ENCODE results near the gene MINDY4.

Gene MINDY4

GRCh38 chr7:30771174-30771879, at the start of gene MINDY4:
TSS of gene MINDY4 (plus strand) at chr7:30771417. CDS start at chr7:30771494, 77 bp downstream.
- no peak for DNase-seq

DNA sequence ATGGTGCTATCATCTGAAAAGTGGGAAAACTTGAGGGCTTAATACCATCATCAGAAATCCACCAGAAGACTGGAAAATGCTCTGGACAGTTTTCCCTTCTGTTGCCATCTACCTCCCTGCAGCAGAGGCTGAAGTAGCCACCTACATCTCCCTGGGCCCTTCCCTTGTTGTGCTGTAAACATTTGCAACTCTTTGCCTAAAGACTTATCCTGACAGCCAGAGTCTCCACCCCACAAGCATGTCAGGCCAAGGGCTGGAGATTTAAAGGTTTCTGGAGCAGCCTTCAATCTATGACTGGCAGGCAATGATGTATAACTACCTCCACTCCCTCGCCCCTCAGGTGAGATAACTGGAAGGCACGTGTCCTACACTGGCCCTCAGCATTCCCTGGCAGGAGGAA, 49.0 kb upstream of the MINDY4 start:
- DNase-seq: no peak

GRCh38 chr7:30722671-30723070, 48.5 kb upstream of the MINDY4 start:
- no peak for DNase-seq

DNA sequence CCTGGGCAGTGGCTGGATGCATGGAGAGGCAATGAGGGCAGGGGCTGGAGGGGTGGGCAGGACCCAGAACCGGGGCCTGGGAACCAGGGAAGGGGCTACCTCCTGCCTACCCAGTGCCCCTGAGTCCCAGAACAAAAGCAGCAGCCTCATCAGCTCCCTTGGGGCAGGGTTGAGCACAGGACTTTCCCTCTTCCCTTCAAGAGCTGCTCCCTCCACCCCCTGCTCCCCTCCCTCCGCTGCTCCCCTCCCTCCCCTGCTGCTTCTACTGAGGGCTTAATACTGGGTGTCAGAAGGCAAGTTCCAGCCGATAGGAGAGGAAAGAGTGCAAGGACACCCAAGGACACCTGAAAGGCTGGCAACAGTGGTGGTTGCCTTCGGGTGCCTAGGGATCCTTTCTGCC, 47.4 kb upstream of the MINDY4 start:
- no peak for DNase-seq

GRCh38 chr7:30726296-30727006, 44.8 kb upstream of the MINDY4 start:
- DNase-seq: no peak

DNA sequence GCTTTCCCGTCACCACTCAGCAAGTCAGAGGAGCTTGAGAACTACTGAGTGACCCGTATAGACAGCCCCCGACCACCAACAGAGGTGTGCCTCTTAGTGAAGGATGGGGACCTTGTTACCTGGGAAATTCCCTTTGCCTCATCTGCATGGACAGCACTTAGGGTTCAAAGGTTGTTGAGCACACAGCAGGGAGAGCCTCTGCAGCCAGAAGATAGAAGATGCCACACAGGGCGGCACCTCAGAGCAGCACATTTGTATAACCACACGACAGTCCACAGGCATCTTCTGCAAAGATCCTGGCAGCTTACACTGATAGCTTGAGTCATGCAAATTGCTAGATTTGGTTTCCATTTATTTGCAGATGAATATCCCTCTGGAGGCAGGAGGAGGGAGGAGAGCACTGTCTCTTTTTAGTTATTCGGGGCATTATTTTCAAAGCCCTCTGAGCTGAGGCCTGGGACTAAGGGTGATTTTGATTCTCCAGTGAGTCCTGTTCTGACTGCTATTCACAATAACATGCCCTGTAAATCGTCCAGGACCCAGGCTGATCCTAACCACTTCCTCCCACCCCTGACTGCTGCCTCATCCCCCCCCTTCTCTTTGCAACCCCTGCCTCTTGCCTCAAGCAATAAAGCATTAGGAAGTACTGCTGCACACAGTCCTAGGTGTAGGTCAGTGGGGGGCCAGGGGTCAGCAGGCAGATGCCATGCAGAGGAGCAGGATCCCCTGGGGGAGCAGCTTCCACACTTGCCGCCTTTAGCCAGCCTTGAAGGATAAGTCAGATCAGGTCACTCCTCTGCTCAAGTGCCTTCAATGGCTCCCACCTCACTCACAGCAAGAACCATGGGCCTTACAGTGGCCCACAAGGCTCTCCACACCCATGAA, 43.9 kb upstream of the MINDY4 start:
- DNase-seq: no peak

GRCh38 chr7:30728591-30729100, 42.6 kb upstream of the MINDY4 start:
- no peak for DNase-seq

DNA sequence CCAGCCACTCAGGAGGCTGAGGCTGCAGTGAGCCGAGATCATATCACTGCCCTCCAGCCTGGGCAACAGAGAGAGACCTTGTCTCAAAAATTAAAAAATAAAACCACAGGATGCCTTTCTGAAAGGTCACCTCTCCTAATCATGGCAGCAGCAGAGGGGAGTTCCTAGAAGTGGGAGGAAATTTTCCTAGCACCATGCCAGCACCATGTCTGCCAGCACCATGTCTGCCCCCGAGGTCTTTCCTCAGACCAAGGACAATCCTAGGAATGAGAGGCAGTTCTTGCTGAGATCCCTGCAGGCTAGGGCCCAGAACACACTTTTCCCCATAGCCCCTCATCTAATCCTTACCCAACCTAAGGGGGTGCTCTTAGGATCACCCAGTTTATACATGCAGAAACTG, 41.6 kb upstream of the MINDY4 start:
- DNase-seq: no peak

- DNase-seq: no peak
Observed at GRCh38 chr7:30730097-30730496, 41.1 kb upstream of the MINDY4 start.

GRCh38 chr7:30730996-30731395, 40.2 kb upstream of the MINDY4 start:
- DNase-seq: no peak

DNA sequence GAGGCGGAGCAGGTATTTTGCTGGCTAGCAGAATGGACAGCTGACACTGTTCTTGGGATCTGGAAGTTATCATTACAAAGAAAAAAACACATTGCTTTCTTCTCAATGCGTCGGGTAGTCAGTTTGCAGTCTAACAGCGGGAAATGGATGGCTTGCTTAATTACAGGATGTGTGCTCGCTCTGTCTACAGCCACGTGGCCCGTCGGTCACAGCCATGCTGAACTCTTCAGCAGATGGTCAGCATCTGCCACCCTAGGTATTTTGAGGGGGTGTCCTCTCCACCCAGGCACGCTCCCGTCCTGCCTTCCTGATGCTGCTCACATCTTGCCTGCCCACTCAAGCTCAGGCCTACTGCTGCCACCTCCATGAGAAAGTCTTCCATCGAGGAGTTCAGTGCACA, 39.6 kb upstream of the MINDY4 start:
- DNase-seq: no peak

- DNase-seq: no peak
Observed at GRCh38 chr7:30732606-30733005, 38.6 kb upstream of the MINDY4 start.

DNA sequence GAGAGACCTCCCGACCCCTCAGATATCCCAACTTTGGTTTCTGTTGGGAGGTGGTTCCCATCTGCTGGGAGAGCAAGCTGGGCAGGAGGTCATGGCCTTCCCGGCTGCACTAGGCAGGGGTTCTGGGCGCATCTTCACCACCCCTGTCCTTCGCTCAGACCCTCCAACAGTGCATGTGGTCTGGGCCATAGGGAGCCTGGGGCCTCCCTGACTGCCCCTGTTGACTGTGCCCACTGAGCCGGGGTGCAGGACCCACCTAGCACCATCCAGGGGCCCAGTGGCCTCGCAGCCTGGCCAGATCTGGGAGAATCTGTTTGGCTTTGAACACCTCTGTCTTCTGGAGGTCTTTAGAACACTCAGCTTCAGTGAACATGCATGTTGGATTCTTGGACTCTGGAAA, 38.0 kb upstream of the MINDY4 start:
- no peak for DNase-seq

DNA sequence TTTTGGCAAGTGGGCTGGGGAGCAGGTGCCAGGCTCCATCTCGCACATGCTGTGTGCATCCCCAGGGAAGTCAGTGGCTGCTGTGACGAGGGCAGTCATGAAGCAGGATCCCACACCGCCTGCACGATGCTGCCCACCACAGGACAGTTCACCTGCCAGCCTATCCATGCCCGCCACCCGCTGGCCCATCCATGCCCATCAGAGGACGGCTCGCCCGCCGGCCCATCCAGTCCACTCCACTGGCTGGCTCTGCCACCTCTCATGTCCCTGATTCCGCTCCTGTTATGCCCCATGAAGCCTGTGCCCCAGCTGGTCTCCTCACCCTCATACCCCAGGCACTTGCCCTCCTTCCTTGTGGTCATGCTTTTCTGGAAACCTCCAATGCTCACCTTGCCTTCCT, 37.5 kb upstream of the MINDY4 start:
- DNase-seq: no peak

- DNase-seq: no peak
Observed at GRCh38 chr7:30734497-30734896, 36.7 kb upstream of the MINDY4 start.

- no peak for DNase-seq
Observed at GRCh38 chr7:30735631-30736030, 35.6 kb upstream of the MINDY4 start.

DNA sequence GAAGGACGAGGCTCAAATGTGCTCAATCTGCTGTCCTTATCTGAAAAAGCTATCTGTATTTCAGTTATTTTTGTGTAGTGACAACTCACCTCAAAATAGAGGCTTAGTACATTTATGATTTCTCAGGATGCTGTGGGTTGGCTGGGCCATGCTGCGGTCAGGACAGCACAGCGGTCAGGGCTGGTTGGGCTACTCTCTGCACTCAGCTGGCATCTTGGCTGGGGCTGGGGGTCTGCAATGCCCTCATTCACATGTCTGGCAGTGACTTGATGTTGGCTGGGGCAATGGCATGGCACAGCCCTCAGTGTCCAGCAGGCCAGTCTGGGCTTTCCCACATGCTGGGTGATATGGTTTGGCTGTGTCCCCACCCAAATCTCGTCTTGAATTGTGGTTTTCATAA, 34.9 kb upstream of the MINDY4 start:
- no peak for DNase-seq

DNA sequence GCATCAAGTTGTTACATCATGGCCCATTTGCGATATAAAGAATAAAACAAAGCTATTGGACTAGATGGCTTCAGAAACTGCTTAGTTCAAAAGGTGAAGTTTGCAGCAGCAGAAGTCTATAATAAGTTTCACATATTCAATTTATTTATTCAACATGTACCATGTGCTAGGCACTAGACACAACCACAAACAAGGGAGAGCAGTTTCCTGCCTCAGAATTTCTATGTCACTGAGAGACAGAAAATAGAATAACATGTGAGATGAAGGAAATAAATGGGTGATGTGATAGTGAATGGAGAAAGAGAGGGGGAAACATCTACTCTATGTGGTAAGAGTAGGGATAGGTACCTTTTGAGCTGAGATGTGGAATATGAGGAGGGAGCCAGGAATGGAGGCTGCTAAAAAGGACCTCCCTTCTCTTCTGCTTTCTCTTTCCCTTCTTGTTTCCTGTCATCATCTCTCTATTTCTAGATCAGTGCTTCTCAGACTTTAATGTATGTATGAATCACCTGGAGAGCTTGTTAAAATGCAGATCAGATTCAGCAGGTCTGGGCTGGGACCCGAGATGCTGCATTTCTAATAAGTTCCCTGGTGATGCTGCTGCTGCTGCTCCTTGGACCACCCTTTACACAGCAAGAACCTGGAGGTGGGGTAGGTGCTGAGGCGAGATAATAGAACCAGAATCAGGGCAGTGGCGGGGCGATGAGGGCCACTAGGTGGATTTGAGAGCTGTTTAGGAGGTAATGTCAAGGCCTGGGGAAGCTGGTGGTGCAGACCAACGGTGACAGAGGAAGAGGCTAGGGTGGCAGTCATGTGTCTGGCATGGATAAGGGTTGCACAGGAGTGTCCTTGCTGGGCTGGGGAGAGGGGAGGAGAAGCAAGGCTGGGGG, 32.9 kb upstream of the MINDY4 start:
- no peak for DNase-seq

GRCh38 chr7:30739691-30740090, 31.5 kb upstream of the MINDY4 start:
- DNase-seq: no peak

DNA sequence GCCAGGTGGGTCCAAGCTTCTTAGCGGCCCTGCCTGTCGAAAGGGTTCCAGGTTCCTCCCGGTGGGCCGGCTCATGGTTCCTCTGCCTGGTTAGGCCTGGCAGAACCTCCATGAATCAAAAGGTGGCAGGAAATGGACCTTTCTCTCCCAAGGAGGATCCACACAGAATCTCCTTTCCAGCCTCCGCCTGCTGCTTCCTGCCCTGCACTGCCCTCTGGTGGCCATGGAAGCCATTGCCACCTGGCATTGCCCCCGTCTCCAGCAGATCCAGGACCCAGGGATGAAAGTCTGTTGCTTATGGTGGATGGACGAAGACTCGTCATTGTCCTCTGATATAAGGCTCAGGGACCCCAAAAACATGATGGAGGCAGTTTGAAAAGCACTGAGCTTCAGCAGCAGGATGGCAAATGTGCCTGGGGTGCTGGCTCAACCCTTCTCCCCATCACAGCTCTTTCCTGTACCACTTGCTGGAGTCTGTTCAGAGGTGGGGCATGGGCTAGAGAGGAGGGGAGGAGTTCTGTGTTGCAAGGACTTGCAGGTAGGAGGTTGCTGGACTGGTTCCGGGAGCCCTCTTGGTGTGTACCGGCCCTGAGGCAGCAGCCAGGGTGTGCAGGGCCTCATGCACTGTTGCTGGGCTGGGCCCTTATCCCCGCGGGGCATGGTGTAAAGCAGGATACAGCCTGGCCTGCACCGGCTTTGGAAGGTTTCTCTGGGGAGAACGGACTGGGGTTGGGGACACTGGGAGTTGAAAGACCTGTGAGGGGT, 30.6 kb upstream of the MINDY4 start:
- peak; percentile 12 for DNase-seq

DNA sequence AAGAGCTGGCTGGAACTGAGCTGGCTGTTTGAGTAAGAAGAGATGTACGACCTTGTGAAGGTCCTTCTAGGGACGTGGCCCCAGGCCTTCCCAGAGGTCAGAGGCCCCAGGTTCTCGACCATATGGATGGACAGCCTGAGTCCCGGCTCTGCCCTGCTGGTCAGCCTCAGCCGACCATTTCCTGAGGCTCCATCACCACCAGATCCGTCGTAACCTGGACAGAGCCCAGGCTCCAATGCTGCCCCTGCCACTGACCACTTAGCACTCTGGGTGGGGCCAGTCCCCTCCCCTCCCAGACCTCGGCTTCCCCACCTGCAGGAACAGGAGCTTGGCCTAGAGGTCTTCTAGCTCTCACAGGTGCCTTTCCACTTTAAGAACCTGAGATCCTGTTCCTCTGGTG, 29.9 kb upstream of the MINDY4 start:
- DNase-seq: no peak
